Activated T-cell treated with anti-CD3 and anti-CD28 coated beads, Interleukin-2, amount 50 U/mL, for 24 hours (primary cell): ENCODE results near the gene GP1BA.

ENCODE experiments used
- DNase-seq: peaks from one replicate; pipeline ENCODE4 v3.0.0-alpha.2; 2020
- H3K27ac Mint-ChIP-seq: 2 replicates; pipeline ENCODE4 v1.8.0; 2020; ENCODE audit warnings: mild to moderate bottlenecking, mixed read lengths
- H3K27me3 Mint-ChIP-seq: 2 replicates; pipeline ENCODE4 v1.8.0; 2020; ENCODE audit warnings: mixed read lengths
- H3K36me3 Mint-ChIP-seq: 2 replicates; pipeline ENCODE4 v1.8.0; 2020; ENCODE audit warnings: low read depth, mixed read lengths
- H3K4me1 Mint-ChIP-seq: 2 replicates; pipeline ENCODE4 v1.8.0; 2020; ENCODE audit warnings: low read depth, mixed read lengths
- H3K4me3 Mint-ChIP-seq: 2 replicates; pipeline ENCODE4 v1.8.0; 2020; ENCODE audit warnings: mild to moderate bottlenecking, moderate library complexity, mixed read lengths
- H3K9me3 Mint-ChIP-seq: 2 replicates; pipeline ENCODE4 v1.8.0; 2020; ENCODE audit warnings: mixed read lengths

GP1BA gene

DNA sequence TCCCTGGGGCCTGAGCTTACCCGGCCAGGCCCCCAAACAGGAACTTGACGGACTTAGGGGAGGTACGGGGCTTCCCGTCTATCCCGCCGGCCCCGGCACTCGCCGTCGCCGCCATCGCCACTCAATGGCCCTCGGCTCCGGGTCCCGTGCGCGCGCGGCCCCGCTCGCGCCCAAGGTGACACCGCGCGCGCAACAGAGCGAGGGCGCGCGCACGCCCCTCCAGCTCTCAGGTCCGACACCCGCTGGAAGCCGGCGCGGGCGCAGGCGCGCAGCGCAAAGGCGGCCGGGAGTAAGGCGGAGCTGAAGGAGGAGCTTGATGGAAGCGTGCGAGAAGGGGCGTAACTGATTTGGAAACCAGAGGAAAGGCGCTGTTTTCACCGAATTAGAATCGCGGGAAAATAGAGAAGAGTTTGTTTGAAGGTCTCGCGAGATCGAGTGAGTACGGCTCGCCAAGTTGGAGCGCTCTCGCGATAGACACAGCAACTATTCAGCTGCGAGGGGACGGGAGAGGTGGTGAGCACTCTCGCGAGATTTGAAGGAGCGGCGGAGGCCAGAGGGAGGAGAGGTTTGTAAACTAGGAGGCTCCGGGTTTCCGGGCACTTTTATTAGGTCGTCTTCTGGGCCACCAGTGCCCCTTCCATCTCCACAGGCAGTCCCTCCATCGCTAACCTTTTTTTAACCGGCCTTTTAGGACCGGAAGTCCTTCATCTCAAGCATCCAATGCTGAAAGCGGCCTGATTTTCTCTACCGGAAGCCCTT lies 7.9 kb downstream of the GP1BA start, which contains the start of the genes RNF167 and SLC25A11:
Gene RNF167 (plus strand): TSS at position 473 of the 759 bp plus-strand sequence. CDS start 642 bp downstream, outside the sequence.
Gene SLC25A11 (minus strand): TSS at position 251 of the 759 bp plus-strand sequence. CDS start 136 bp downstream, at position 115.
- H3K4me1 Mint-ChIP-seq, result peaks cover 60% of the 10 kb centered on the region
- no peaks in the 10 kb centered on the region for H3K9me3 Mint-ChIP-seq
- no peaks in the 10 kb centered on the region for H3K27me3 Mint-ChIP-seq
- peak; percentile 97 for DNase-seq
- H3K4me3 Mint-ChIP-seq, result peak within 1 kb of the TSS; percentile 94
- H3K27ac Mint-ChIP-seq, result peak within 1 kb of the TSS; percentile 98
- H3K36me3 Mint-ChIP-seq, result peaks cover 94% of the 10 kb centered on the region

- no peaks in the 10 kb centered on the region for H3K27me3 Mint-ChIP-seq
- H3K4me1 Mint-ChIP-seq, result peaks cover 66% of the 10 kb centered on the region
- H3K4me3 Mint-ChIP-seq, result peak overlapping the region; percentile 94
- peak overlapping the region; percentile 98 for H3K27ac Mint-ChIP-seq
- peaks cover 96% of the 10 kb centered on the region for H3K36me3 Mint-ChIP-seq
- H3K9me3 Mint-ChIP-seq, result no peaks in the 10 kb centered on the region
- DNase-seq, result peak; percentile 71
These were observed 8.7 kb downstream of the GP1BA start for GRCh38 chr17:4940555-4941318.

DNA sequence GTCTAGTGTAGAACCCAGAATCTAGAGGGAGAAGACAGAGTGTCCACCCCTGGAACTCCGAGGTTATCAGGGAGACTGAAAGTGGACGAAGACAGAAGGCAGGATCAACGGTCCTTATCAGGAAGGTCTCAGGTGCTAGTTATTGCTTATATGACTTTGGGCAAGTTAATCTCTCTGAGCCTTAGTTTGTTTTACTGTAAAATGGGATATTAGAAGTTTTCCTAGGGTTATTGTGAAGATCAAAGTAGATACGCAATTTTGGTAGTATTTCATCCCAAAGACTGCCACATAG lies 9.2 kb downstream of the GP1BA start:
- no peak for DNase-seq
- H3K4me1 Mint-ChIP-seq, result peaks cover 66% of the 10 kb centered on the region
- H3K27me3 Mint-ChIP-seq, result no peaks in the 10 kb centered on the region
- peak overlapping the region; percentile 94 for H3K4me3 Mint-ChIP-seq
- H3K27ac Mint-ChIP-seq, result peak overlapping the region; percentile 98
- H3K36me3 Mint-ChIP-seq, result peaks cover 96% of the 10 kb centered on the region
- H3K9me3 Mint-ChIP-seq, result no peaks in the 10 kb centered on the region

DNA sequence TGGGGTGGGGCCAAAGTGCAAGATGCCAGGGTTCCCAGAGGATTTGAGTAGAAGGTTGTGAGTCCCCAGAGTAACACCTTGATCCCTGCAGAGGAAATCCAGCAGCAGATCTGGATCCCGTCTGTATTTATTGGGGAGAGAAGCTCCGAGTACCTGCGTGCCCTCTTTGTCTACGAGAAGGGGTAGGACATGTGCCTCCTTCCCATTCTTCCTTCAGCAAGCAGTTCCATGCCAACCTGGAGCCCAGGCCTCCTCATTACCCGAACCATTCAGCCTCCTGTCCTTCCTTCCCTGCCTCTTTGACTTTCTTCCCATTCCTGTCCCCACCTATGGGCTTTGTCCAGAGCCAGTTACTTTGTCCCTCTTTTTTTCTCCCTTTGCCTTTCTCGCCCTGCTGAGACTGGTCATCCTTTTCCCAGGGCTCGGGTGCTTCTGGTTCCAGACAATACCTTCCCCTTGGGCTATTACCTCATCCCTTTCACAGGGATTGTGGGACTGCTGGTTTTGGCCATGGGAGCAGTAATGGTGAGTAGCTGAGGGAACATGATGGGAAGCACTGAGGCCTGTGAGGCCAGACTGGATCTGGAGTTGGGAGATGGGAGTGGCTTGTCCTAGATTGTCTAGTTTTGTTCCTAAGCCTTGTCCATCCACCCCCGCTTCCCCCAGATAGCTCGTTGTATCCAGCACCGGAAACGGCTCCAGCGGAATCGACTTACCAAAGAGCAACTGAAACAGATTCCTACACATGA lies 10.9 kb downstream of the GP1BA start:
- H3K36me3 Mint-ChIP-seq, result peaks cover 94% of the 10 kb centered on the region
- peak overlapping the region; percentile 98 for H3K27ac Mint-ChIP-seq
- H3K4me3 Mint-ChIP-seq, result peak overlapping the region; percentile 94
- H3K27me3 Mint-ChIP-seq, result no peaks in the 10 kb centered on the region
- DNase-seq, result no peak
- peaks cover 65% of the 10 kb centered on the region for H3K4me1 Mint-ChIP-seq
- no peaks in the 10 kb centered on the region for H3K9me3 Mint-ChIP-seq

DNA sequence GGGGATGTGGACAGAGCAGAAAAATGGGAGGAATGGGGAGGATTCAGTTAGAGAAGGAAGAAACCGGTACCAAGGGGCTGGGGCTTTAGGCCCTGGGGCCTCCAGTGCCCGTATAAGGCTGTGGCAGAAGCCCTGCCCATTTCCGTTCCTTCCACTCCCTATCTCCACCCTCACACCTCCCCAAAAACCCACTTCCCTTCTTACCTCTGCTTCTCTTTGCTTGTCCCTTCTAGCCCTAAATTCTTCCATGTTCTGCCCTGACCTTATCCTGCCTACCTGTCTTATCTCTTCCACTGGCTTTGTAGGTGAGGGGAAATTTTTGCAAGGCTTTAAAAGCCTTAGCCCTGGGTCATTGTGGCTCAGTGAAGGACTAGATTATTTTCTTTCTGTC lies 12.1 kb downstream of the GP1BA start:
- no peaks in the 10 kb centered on the region for H3K27me3 Mint-ChIP-seq
- peaks cover 54% of the 10 kb centered on the region for H3K4me1 Mint-ChIP-seq
- H3K4me3 Mint-ChIP-seq, result peak overlapping the region; percentile 94
- peak overlapping the region; percentile 98 for H3K27ac Mint-ChIP-seq
- no peaks in the 10 kb centered on the region for H3K9me3 Mint-ChIP-seq
- H3K36me3 Mint-ChIP-seq, result peaks cover 90% of the 10 kb centered on the region
- no peak for DNase-seq

DNA sequence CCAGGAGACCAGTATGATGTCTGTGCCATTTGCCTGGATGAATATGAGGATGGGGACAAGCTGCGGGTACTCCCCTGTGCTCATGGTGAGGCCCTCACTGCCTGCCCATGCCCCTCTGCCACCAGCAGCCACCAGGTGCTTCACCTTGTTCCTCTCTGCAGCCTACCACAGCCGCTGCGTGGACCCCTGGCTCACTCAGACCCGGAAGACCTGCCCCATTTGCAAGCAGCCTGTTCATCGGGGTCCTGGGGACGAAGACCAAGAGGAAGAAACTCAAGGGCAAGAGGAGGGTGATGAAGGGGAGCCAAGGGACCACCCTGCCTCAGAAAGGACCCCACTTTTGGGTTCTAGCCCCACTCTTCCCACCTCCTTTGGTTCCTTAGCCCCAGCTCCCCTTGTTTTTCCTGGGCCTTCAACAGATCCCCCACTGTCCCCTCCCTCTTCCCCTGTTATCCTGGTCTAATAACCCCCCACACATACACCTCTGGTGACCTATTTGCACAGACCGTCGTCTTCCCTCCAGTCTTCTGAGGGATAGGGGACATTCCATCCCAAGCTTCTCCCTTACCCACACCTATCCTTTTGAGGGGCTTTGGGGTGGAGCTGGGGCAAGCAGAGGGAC lies 12.6 kb downstream of the GP1BA start:
- H3K27ac Mint-ChIP-seq, result peak overlapping the region; percentile 98
- peak; percentile 57 for DNase-seq
- peaks cover 54% of the 10 kb centered on the region for H3K4me1 Mint-ChIP-seq
- H3K4me3 Mint-ChIP-seq, result peak overlapping the region; percentile 94
- no peaks in the 10 kb centered on the region for H3K9me3 Mint-ChIP-seq
- peaks cover 85% of the 10 kb centered on the region for H3K36me3 Mint-ChIP-seq
- H3K27me3 Mint-ChIP-seq, result no peaks in the 10 kb centered on the region

DNA sequence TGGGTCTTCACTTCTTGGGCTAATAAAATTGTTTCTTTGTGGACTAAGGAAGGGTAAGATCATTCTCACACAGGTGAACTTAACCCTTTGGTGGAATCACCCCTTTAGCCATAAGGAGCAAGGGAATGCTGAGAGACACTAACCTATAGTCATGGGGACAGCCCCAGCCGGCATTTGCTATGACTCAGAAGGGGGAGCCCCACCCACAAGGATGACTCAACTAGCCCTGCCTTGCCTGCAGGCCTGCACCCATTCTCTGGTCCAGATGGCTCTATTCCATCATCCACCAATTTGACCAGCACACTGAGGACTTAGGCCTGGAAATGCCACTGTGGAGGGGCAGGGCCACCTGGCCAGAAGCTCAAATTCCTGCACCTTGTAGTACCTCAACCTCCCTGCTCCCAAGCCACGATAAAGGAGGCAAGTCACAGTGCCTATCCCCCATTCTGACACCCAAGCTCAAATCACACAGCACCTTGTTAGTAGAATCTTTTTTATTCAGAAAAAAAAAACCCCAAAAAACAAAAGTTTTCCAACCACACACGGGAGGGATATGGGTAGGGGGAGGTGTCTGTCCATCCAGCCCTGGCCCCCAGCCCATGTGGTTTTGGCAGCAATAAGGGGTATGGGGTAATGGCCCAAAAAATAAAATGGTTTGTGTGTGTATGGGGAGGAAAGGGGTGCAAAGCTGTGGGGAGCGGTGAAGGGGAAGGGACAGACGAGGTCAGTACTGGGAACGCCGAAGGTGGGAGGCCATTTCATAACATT lies 13.3 kb downstream of the GP1BA start:
- peak; percentile 89 for DNase-seq
- Mint-ChIP-seq H3K27ac (peak overlapping the region; percentile 98), H3K27me3 (no peaks in the 10 kb centered on the region), H3K36me3 (peaks cover 84% of the 10 kb centered on the region), H3K4me1 (peaks cover 56% of the 10 kb centered on the region), H3K4me3 (peak overlapping the region; percentile 94), H3K9me3 (no peaks in the 10 kb centered on the region)

GRCh38 chr17:4945944-4946280 lies 13.8 kb downstream of the GP1BA start:
- peak overlapping the region; percentile 94 for H3K4me3 Mint-ChIP-seq
- no peaks in the 10 kb centered on the region for H3K9me3 Mint-ChIP-seq
- peaks cover 79% of the 10 kb centered on the region for H3K36me3 Mint-ChIP-seq
- H3K27me3 Mint-ChIP-seq, result no peaks in the 10 kb centered on the region
- DNase-seq, result no peak
- H3K4me1 Mint-ChIP-seq, result peaks cover 62% of the 10 kb centered on the region
- peak overlapping the region; percentile 98 for H3K27ac Mint-ChIP-seq

DNA sequence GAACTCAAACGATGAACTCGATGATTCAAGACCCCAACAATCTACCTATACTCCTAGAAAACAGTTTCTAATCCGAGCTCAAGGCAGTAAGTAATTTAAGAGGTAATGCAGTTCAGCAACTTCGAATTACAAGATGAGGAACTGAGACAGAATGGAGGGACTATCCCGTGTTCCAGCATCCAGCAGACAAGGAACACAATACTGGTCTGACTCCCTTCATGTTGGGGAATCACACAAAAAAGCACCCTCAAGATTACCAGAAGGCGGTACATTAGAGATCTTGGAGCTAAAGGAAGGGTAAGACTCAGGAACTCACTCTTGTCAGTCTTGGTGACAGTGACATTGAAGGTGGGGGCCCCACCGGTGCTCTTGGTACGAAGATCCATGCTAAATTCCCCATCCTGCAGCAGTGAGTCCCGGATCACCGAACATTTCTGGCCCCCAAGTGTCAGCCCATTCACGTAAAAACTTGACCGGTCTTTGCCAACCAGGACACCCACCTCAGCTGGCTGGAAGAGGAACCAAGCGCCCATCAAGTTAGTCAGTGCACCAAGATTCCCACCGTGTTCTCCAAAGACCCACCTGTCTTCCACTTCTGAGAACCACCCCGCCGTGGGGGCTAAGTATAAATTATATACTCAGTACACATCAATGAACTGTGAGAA lies 14.4 kb downstream of the GP1BA start:
- Mint-ChIP-seq H3K9me3 (no peaks in the 10 kb centered on the region), H3K36me3 (peaks cover 73% of the 10 kb centered on the region), H3K4me3 (peak overlapping the region; percentile 94), H3K27ac (peak overlapping the region; percentile 98), H3K4me1 (peaks cover 63% of the 10 kb centered on the region), H3K27me3 (no peaks in the 10 kb centered on the region)
- no peak for DNase-seq

GRCh38 chr17:4947010-4947410 lies 14.9 kb downstream of the GP1BA start:
- no peaks in the 10 kb centered on the region for H3K9me3 Mint-ChIP-seq
- peaks cover 60% of the 10 kb centered on the region for H3K4me1 Mint-ChIP-seq
- no peaks in the 10 kb centered on the region for H3K27me3 Mint-ChIP-seq
- DNase-seq, result no peak
- H3K27ac Mint-ChIP-seq, result peak overlapping the region; percentile 98
- peak overlapping the region; percentile 94 for H3K4me3 Mint-ChIP-seq
- H3K36me3 Mint-ChIP-seq, result peaks cover 68% of the 10 kb centered on the region

DNA sequence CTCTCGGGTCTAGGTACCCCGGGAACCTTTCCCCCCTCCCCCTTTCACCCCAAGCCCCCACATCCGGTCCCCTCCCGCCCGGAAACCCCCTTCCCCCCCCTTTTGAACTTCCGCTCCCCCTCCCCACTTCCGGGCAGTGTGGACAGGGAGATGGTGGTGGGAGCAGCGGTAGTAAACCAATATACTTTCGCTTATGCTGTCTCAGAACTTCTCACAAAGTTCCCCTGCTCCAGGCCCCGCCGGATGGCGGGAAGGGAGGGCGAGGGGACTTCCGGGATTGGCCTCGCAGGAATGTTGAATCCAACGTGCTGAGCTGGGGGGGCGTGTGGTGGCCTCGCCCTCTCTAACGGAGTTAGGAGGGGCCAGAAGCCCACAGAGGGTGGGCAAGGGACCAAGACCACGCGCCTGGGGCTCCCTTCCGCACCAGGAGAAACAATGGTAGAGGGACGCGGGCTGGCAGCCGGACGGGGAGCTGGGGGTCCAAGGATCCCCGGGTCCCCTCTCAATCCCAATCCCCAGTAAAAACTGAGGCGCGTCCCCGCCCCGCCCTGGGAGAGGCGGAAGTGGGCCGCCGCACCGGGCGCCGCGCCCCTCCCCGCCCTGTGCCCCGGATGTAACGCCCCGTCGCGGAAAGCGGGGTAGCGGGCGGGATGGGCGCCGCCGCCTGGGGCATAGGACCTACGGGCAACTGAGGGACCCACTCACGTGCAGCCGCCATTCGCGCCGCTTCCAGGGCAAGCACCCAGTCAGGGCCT lies 15.5 kb downstream of the GP1BA start:
- H3K4me3 Mint-ChIP-seq, result peak overlapping the region; percentile 94
- DNase-seq, result peak; percentile 84
- peak overlapping the region; percentile 98 for H3K27ac Mint-ChIP-seq
- no peaks in the 10 kb centered on the region for H3K27me3 Mint-ChIP-seq
- peaks cover 62% of the 10 kb centered on the region for H3K36me3 Mint-ChIP-seq
- peaks cover 54% of the 10 kb centered on the region for H3K4me1 Mint-ChIP-seq
- H3K9me3 Mint-ChIP-seq, result no peaks in the 10 kb centered on the region

GRCh38 chr17:4948166-4948930 lies 16.3 kb downstream of the GP1BA start, which contains the start of gene PFN1:
Gene PFN1 (minus strand): TSS chr17:4948530. CDS start chr17:4948394, 136 bp downstream.
- Mint-ChIP-seq H3K9me3 (no peaks in the 10 kb centered on the region), H3K36me3 (peaks cover 54% of the 10 kb centered on the region), H3K4me3 (peak within 1 kb of the TSS; percentile 94), H3K27me3 (no peaks in the 10 kb centered on the region), H3K4me1 (peaks cover 46% of the 10 kb centered on the region), H3K27ac (peak within 1 kb of the TSS; percentile 98)
- DNase-seq, result peak; percentile 92
